ENCODE results near the gene DNAJC6. TPM values are rescaled to one million over a fixed set of nuclear protein-coding genes. Genes with fewer than 3 reads are reported as not detected.

The DNAJC6 gene
- total RNA-seq, 1 donor from 2014 or later = 3.2 TPM

GRCh38 chr1:65399003-65399402, 89.7 kb downstream of the DNAJC6 start:
- no peak for DNase-seq (ENCODE audit: extremely low read depth, low read depth, low spot score)

GRCh38 chr1:65401612-65402011, 92.3 kb downstream of the DNAJC6 start:
- no peak for DNase-seq (ENCODE audit: extremely low read depth, low read depth, low spot score)

- DNase-seq (ENCODE audit: extremely low read depth, low read depth, low spot score) = no peak
These were observed 95.6 kb downstream of the DNAJC6 start for GRCh38 chr1:65404941-65405340.

- no peak for DNase-seq (ENCODE audit: extremely low read depth, low read depth, low spot score)
These were observed 98.5 kb downstream of the DNAJC6 start for GRCh38 chr1:65407877-65408276.

GRCh38 chr1:65409314-65409713, 100.0 kb downstream of the DNAJC6 start:
- DNase-seq (ENCODE audit: extremely low read depth, low read depth, low spot score) = no peak

GRCh38 chr1:65409816-65410326, 100.5 kb downstream of the DNAJC6 start:
- DNase-seq (ENCODE audit: extremely low read depth, low read depth, low spot score) = no peak

- DNase-seq (ENCODE audit: extremely low read depth, low read depth, low spot score) = no peak
These were observed 103.1 kb downstream of the DNAJC6 start for GRCh38 chr1:65412256-65412983.

- no peak for DNase-seq (ENCODE audit: extremely low read depth, low read depth, low spot score)
These were observed 103.6 kb downstream of the DNAJC6 start for GRCh38 chr1:65412984-65413375.

- no peak for DNase-seq (ENCODE audit: extremely low read depth, low read depth, low spot score)
These were observed 105.2 kb downstream of the DNAJC6 start for GRCh38 chr1:65414538-65414937.

- no peak for DNase-seq (ENCODE audit: extremely low read depth, low read depth, low spot score)
These were observed 107.4 kb downstream of the DNAJC6 start for GRCh38 chr1:65416767-65417166.

- no peak for DNase-seq (ENCODE audit: extremely low read depth, low read depth, low spot score)
These were observed 108.4 kb downstream of the DNAJC6 start for GRCh38 chr1:65417729-65418128.

- DNase-seq (ENCODE audit: extremely low read depth, low read depth, low spot score) = no peak
These were observed 109.3 kb downstream of the DNAJC6 start for GRCh38 chr1:65418522-65419185.

- DNase-seq (ENCODE audit: extremely low read depth, low read depth, low spot score) = peak; percentile 84
These were observed 110.6 kb downstream of the DNAJC6 start for GRCh38 chr1:65419681-65420589.

GRCh38 chr1:65420590-65421350, 111.4 kb downstream of the DNAJC6 start, which contains the start of the genes LEPR and LEPROT:
Gene LEPR, plus strand, starts transcription at chr1:65420668. Its CDS starts 144,898 bp downstream, at chr1:65565566.
Gene LEPROT, plus strand, starts transcription at chr1:65420668. Its CDS starts 57 bp downstream, at chr1:65420725.
- DNase-seq (ENCODE audit: extremely low read depth, low read depth, low spot score) = no peak

GRCh38 chr1:65421351-65422025, 112.1 kb downstream of the DNAJC6 start:
- DNase-seq (ENCODE audit: extremely low read depth, low read depth, low spot score) = no peak

GRCh38 chr1:65422241-65423203, 113.2 kb downstream of the DNAJC6 start:
- no peak for DNase-seq (ENCODE audit: extremely low read depth, low read depth, low spot score)

GRCh38 chr1:65423884-65424572, 114.7 kb downstream of the DNAJC6 start:
- DNase-seq (ENCODE audit: extremely low read depth, low read depth, low spot score) = peak; percentile 78

GRCh38 chr1:65424573-65424889, 115.2 kb downstream of the DNAJC6 start:
- DNase-seq (ENCODE audit: extremely low read depth, low read depth, low spot score) = no peak
